Mesendoderm (in vitro differentiated cells): Measurements from ENCODE around the gene CCND3.

Experiments
- DNase-seq: peaks from one replicate; pipeline ENCODE4 v3.0.0; 2013
- H2AK5ac ChIP-seq: 2 replicates; pipeline ENCODE4 v1.6.1; 2013; ENCODE audit warnings: low read length, inconsistent platforms
- H2BK120ac ChIP-seq: 2 replicates; pipeline ENCODE4 v1.6.1; 2013; ENCODE audit warnings: low read depth, mild to moderate bottlenecking, low read length, moderate library complexity, mixed read lengths
- H2BK15ac ChIP-seq: replicated peaks from 2 replicates; pipeline ENCODE4 v1.6.1; 2013; ENCODE audit warnings: low read depth, mild to moderate bottlenecking, moderate library complexity
- H2BK5ac ChIP-seq: 2 replicates; pipeline ENCODE4 v1.6.1; 2013; ENCODE audit warnings: low read length, inconsistent platforms
- H3K18ac ChIP-seq: 2 replicates; pipeline ENCODE4 v1.6.1; 2013; ENCODE audit warnings: mild to moderate bottlenecking, low read length, mixed read lengths
- H3K23ac ChIP-seq: one replicate; pipeline ENCODE4 v1.6.1; 2013; ENCODE audit warnings: low read length
- H3K27ac ChIP-seq: 2 replicates; pipeline ENCODE4 v1.5.1; 2013; ENCODE audit warnings: low read depth, mild to moderate bottlenecking, inconsistent platforms, low read length, moderate library complexity
- H3K27me3 ChIP-seq: 2 replicates; pipeline ENCODE4 v1.6.1; 2013; ENCODE audit warnings: low read length, control low read depth, mild to moderate bottlenecking, inconsistent platforms; ENCODE audit not compliant: insufficient read depth, poor library complexity
- H3K36me3 ChIP-seq: 2 replicates; pipeline ENCODE4 v1.6.1; 2013; ENCODE audit warnings: low read length, inconsistent platforms; ENCODE audit not compliant: control insufficient read depth, insufficient read depth
- H3K4ac ChIP-seq: one replicate; pipeline ENCODE4 v1.6.1; 2013; ENCODE audit warnings: low read depth, mild to moderate bottlenecking, low read length, moderate library complexity
- H3K4me1 ChIP-seq: 2 replicates; pipeline ENCODE4 v1.6.1; 2013; ENCODE audit warnings: low read depth, low read length, inconsistent platforms; ENCODE audit not compliant: control insufficient read depth
- H3K4me2 ChIP-seq: 2 replicates; pipeline ENCODE4 v1.6.1; 2013; ENCODE audit warnings: low read length
- H3K4me3 ChIP-seq: 2 replicates; pipeline ENCODE4 v1.5.1; 2013; ENCODE audit warnings: mild to moderate bottlenecking, low read length
- H3K56ac ChIP-seq: one replicate; pipeline ENCODE4 v1.6.1; 2013; ENCODE audit warnings: low read length
- H3K79me1 ChIP-seq: 2 replicates; pipeline ENCODE4 v1.6.1; 2013; ENCODE audit warnings: low read length, inconsistent platforms
- H3K79me2 ChIP-seq: 2 replicates; pipeline ENCODE4 v1.6.1; 2013; ENCODE audit warnings: mild to moderate bottlenecking, low read length; ENCODE audit not compliant: control insufficient read depth, insufficient read depth
- H3K9ac ChIP-seq: 2 replicates; pipeline ENCODE4 v1.6.1; 2013; ENCODE audit warnings: low read length, inconsistent platforms
- H4K5ac ChIP-seq: one replicate; pipeline ENCODE4 v1.6.1; 2013; ENCODE audit warnings: low read length
- H4K8ac ChIP-seq: one replicate; pipeline ENCODE4 v1.6.1; 2013; ENCODE audit warnings: low read depth, mild to moderate bottlenecking, control low read depth, low read length, moderate library complexity
- WGBS: extraction: QIAGEN DNeasy Blood & Tissue Kit; methylation state at CpG from one replicate; pipeline ENCODE4 v1.1.7; 2013; ENCODE audit warnings: low lambda C conversion rate, missing lambda C conversion rate; ENCODE audit not compliant: insufficient coverage; ENCODE audit errors: extremely low coverage; 5-methylcytosine and 5-hydroxymethylcytosine counted together

CCND3 gene

DNA sequence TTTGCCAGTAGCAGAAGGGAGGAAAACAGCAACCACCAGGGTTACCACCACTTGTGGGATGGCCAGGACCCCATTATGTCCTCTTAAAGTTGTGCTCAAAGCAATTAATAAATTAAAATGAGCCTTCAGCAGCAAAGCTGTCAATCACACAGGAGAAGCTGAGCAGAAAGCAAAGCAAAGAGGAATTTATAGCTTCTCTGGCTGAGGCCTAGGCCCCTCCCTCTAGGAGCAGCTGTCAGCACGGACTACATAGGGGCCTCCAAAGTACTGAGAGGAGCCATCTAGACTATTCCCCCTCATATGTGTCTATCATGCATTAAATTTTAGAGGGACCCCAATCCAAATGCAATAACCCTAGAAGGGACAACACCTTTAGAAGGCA, 6.4 kb downstream of the CCND3 start:
- peaks cover 15% of the 10 kb centered on the region for H3K4me1 ChIP-seq
- H3K79me1 ChIP-seq: peaks cover 6% of the 10 kb centered on the region
- no peak overlapping the region for H3K27ac ChIP-seq

DNA sequence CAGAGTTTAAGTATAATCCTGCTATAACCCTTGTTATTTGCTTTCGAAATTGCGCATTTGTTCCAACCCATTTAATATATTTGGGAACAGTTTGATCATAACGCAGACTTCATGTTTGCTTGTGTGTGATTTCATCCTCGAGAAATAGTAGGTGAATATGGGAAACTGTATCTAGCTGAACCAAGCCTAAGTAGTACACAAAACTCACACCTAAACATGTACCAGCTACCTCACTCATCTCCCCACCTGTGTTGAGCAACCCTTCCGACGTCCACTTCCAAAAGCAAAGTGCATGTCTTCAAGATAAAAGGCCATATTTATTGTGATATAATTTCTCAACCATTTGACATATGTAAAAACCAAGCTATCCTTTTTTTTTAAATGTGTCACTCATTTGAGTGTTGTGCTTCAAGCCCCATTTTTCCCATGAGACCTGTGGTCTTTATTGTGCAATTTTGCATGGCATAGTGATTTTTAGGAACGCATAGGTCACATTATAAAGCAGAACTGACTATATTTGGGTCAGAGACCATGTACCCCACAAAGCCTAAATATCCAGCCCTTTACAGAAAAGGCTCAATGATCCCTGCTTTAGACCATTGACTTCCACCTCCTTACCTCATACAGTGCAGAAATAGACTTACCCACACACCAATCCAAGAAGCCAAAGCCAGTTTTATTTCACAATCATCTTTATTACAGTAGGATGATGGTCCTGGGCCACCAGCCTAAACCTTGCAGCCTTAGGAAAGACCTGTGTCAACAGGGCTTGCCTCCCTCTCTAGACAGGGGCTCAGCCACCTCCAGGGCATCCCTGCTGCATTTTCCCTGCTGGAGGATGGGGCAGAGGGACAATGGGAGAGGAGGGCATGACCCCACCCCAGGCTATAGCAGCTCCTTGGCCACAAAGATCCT, 7.1 kb downstream of the CCND3 start:
- H3K56ac ChIP-seq: no peak overlapping the region
- peaks cover 7% of the 10 kb centered on the region for H3K79me1 ChIP-seq
- no peak overlapping the region for H2BK15ac ChIP-seq
- no peak overlapping the region for H3K27ac ChIP-seq
- H3K4me1 ChIP-seq: peaks cover 8% of the 10 kb centered on the region
- H3K79me2 ChIP-seq: no peaks in the 10 kb centered on the region
- H3K4me2 ChIP-seq: no peak overlapping the region
- DNase-seq: peak; percentile 31
- no peak overlapping the region for H2BK5ac ChIP-seq
- no peak overlapping the region for H3K4me3 ChIP-seq
- no peak overlapping the region for H3K23ac ChIP-seq
- H4K5ac ChIP-seq: no peak overlapping the region
- no peak overlapping the region for H3K18ac ChIP-seq
- no CpG with 5 or more reads among the region's 7 CpGs for WGBS
- H3K27me3 ChIP-seq: no peaks in the 10 kb centered on the region
- no peak overlapping the region for H4K8ac ChIP-seq
- H3K9ac ChIP-seq: no peak overlapping the region
- H3K36me3 ChIP-seq: peaks cover 16% of the 10 kb centered on the region
- no peak overlapping the region for H3K4ac ChIP-seq
- no peak overlapping the region for H2BK120ac ChIP-seq
- no peak overlapping the region for H2AK5ac ChIP-seq

More for the DNA sequence above, 6.4 kb downstream of the CCND3 start:
- no peak overlapping the region for H3K4me2 ChIP-seq
- no peak overlapping the region for H3K18ac ChIP-seq
- DNase-seq: no peak
- H3K79me2 ChIP-seq: no peaks in the 10 kb centered on the region
- H2AK5ac ChIP-seq: no peak overlapping the region
- H3K56ac ChIP-seq: no peak overlapping the region
- WGBS: no CpG with 5 or more reads among the region's 1 CpG
- no peaks in the 10 kb centered on the region for H3K27me3 ChIP-seq
- H3K4me3 ChIP-seq: no peak overlapping the region
- H3K4ac ChIP-seq: no peak overlapping the region
- H2BK5ac ChIP-seq: no peak overlapping the region
- no peak overlapping the region for H4K5ac ChIP-seq
- no peak overlapping the region for H2BK120ac ChIP-seq
- H3K23ac ChIP-seq: no peak overlapping the region
- H4K8ac ChIP-seq: no peak overlapping the region
- no peak overlapping the region for H2BK15ac ChIP-seq
- H3K36me3 ChIP-seq: peaks cover 13% of the 10 kb centered on the region
- no peak overlapping the region for H3K9ac ChIP-seq

DNA sequence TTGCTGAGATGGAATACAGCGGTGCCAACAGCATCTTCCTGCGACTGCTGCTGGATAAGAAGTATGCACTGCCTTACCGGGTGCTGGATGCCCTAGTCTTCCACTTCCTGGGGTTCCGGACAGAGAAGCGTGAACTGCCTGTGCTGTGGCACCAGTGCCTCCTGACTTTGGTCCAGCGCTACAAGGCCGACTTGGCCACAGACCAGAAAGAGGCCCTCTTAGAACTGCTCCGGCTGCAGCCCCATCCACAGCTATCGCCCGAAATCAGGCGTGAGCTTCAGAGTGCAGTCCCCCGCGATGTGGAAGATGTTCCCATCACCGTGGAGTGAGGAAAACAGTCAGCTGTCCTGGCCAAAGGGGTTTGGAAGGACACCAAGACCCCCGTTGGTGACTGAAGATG, 9.2 kb downstream of the CCND3 start:
- Histone ChIP-seq H2BK5ac (no peak overlapping the region), H3K4ac (no peak overlapping the region), H4K8ac (no peak overlapping the region), H3K27me3 (no peaks in the 10 kb centered on the region), H3K4me3 (no peak overlapping the region), H2BK15ac (no peak overlapping the region), H3K27ac (no peak overlapping the region), H3K4me1 (no peaks in the 10 kb centered on the region), H3K4me2 (no peak overlapping the region), H2BK120ac (no peak overlapping the region), H3K36me3 (peaks cover 25% of the 10 kb centered on the region), H3K79me2 (no peaks in the 10 kb centered on the region), H4K5ac (no peak overlapping the region), H3K79me1 (peaks cover 11% of the 10 kb centered on the region), H2AK5ac (no peak overlapping the region), H3K9ac (no peak overlapping the region), H3K18ac (no peak overlapping the region), H3K23ac (no peak overlapping the region), H3K56ac (no peak overlapping the region)
- WGBS: no CpG with 5 or more reads among the region's 15 CpGs
- no peak for DNase-seq

DNA sequence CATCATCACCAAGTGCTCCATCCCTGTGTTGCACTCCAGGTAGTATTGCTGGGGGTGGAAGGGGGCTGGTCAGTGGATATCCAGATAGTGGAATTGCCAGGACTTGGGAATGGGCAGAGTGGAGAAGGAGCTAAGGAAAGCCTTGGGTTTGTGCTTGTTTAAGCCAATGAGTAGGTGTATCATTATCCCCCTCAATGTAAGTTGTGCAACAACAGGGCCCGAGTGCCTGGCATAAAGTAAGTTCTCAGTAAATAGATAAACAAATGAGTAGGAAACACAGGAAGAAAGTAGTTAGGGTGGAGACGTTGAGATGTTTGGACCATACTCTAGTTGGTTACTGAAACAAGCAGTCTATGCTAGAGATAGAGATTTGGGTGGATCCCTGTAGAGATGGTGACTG, 9.8 kb downstream of the CCND3 start:
- Histone ChIP-seq H2AK5ac (no peak overlapping the region), H3K9ac (no peak overlapping the region), H3K4me3 (no peak overlapping the region), H3K27me3 (no peaks in the 10 kb centered on the region), H3K23ac (no peak overlapping the region), H3K79me1 (peaks cover 12% of the 10 kb centered on the region), H4K8ac (no peak overlapping the region), H4K5ac (no peak overlapping the region), H3K36me3 (peaks cover 29% of the 10 kb centered on the region), H3K79me2 (peaks cover 4% of the 10 kb centered on the region), H3K18ac (no peak overlapping the region), H2BK120ac (no peak overlapping the region), H3K27ac (no peak overlapping the region), H2BK5ac (no peak overlapping the region), H3K56ac (no peak overlapping the region), H3K4me2 (no peak overlapping the region), H3K4me1 (no peaks in the 10 kb centered on the region), H3K4ac (no peak overlapping the region), H2BK15ac (no peak overlapping the region)
- DNase-seq: no peak
- WGBS: no CpG with 5 or more reads among the region's 2 CpGs

DNA sequence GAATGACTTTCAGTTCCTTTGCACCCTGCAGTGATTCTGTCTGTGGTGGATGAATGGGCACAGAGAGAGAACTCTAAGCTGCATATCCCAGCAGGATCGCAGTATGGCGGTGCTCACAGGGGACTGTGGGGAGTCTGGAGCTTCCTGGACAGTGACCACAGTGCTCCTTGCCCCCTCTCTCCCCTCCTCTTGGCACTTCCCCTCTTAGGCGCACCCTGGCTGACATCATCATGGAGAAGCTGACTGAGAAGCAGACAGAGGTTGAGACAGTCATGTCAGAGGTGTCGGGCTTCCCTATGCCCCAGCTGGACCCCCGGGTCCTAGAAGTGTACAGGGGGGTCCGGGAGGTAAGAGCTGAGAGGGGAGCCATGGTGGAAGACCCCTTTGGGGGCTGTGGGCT, 11.7 kb downstream of the CCND3 start:
- H3K36me3 ChIP-seq: peaks cover 28% of the 10 kb centered on the region
- H3K4ac ChIP-seq: no peak overlapping the region
- no peak overlapping the region for H2BK15ac ChIP-seq
- H3K79me2 ChIP-seq: peaks cover 11% of the 10 kb centered on the region
- H4K5ac ChIP-seq: no peak overlapping the region
- no peak for DNase-seq
- no peak overlapping the region for H3K23ac ChIP-seq
- no peak overlapping the region for H2AK5ac ChIP-seq
- H2BK120ac ChIP-seq: no peak overlapping the region
- H3K9ac ChIP-seq: no peak overlapping the region
- no peak overlapping the region for H2BK5ac ChIP-seq
- H4K8ac ChIP-seq: no peak overlapping the region
- no peak overlapping the region for H3K4me2 ChIP-seq
- no peak overlapping the region for H3K56ac ChIP-seq
- no peak overlapping the region for H3K4me3 ChIP-seq
- H3K27ac ChIP-seq: no peak overlapping the region
- H3K4me1 ChIP-seq: no peaks in the 10 kb centered on the region
- peaks cover 15% of the 10 kb centered on the region for H3K79me1 ChIP-seq
- no peak overlapping the region for H3K18ac ChIP-seq
- WGBS: no CpG with 5 or more reads among the region's 6 CpGs
- no peaks in the 10 kb centered on the region for H3K27me3 ChIP-seq

DNA sequence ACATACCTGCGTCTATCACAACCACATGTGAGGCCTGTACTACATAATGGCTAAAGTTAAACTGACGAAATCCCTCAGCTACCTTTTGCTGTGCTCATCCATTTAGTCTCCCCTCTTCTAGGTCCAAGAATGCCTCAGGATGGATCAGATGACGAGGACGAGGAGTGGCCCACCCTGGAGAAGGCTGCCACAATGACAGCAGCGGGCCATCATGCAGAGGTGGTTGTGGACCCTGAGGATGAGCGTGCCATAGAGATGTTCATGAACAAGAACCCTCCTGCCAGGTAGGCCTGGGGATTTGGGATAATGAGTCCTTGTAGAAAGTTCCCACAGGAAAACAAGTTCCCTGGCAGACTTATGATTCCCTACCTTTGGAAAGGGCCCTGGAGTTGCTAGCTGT, 14.4 kb downstream of the CCND3 start:
- peaks cover 28% of the 10 kb centered on the region for H3K36me3 ChIP-seq
- H4K5ac ChIP-seq: no peak overlapping the region
- no peak overlapping the region for H3K4me2 ChIP-seq
- H3K27ac ChIP-seq: no peak overlapping the region
- H3K4me1 ChIP-seq: peaks cover 2% of the 10 kb centered on the region
- no peak overlapping the region for H3K18ac ChIP-seq
- H2BK120ac ChIP-seq: no peak overlapping the region
- peaks cover 24% of the 10 kb centered on the region for H3K79me1 ChIP-seq
- whole genome bisulfite sequencing: no CpG with 5 or more reads among the region's 6 CpGs
- no peak overlapping the region for H3K56ac ChIP-seq
- H3K4ac ChIP-seq: no peak overlapping the region
- H2BK15ac ChIP-seq: no peak overlapping the region
- no peak overlapping the region for H4K8ac ChIP-seq
- no peak overlapping the region for H2BK5ac ChIP-seq
- no peak overlapping the region for H2AK5ac ChIP-seq
- no peak for DNase-seq
- no peak overlapping the region for H3K23ac ChIP-seq
- H3K27me3 ChIP-seq: no peaks in the 10 kb centered on the region
- no peak overlapping the region for H3K9ac ChIP-seq
- no peak overlapping the region for H3K4me3 ChIP-seq
- peaks cover 36% of the 10 kb centered on the region for H3K79me2 ChIP-seq
